IMR-90 (cell line): Measurements from ENCODE around the gene RNF40. TPM values are rescaled to one million over a fixed set of nuclear protein-coding genes. Genes with fewer than 3 reads are reported as not detected.

Experiments used
- ATAC-seq: fragments of 200-7000 bp; cut with Tn5 transposase; 2 replicates; pipeline ENCODE4 v1.9.1; 2020; ENCODE audit warnings: low read depth, mild to moderate bottlenecking, moderate library complexity
- BruUV-seq: library from RNA; stranded (reverse); fragments of 400-500 nt; replicated peaks from 2 replicates; lab custom pipeline; 2021; lab: Mats Ljungman, UMichigan
- CTCF ChIA-PET: fragments of 300-600 bp; formaldehyde crosslinking; extraction: SDS; loops from one replicate; lab custom pipeline; 2021; ENCODE audit warnings: antibody characterized with exemption; lab: Yijun Ruan, JAX
- POLR2A ChIA-PET: fragments of 300-600 bp; sonication (Branson Sonifier 250); formaldehyde crosslinking; loops from one replicate; lab custom pipeline; 2022; ENCODE audit warnings: antibody characterized with exemption; ENCODE audit not compliant: unreplicated experiment; lab: Charles Lee
- DNase-seq: peaks from one replicate; pipeline ENCODE4 v3.0.0; 2013
- H2AFZ ChIP-seq: replicated peaks from 2 replicates; pipeline ENCODE3; 2013; ENCODE audit warnings: low read length, mild to moderate bottlenecking; ENCODE audit not compliant: poor library complexity
- H2AK5ac ChIP-seq: 2 replicates; pipeline ENCODE4 v1.6.1; 2013; ENCODE audit warnings: low read depth, low read length, inconsistent platforms
- H2AK9ac ChIP-seq: replicated peaks from 2 replicates; pipeline ENCODE3; 2013; ENCODE audit warnings: mild to moderate bottlenecking, low read depth, low read length, moderate library complexity; ENCODE audit not compliant: poor library complexity
- H2BK120ac ChIP-seq: 2 replicates; pipeline ENCODE4 v1.6.1; 2013; ENCODE audit warnings: low read depth, low read length, inconsistent platforms
- H2BK15ac ChIP-seq: 3 replicates; pipeline ENCODE4 v1.6.1; 2013; ENCODE audit warnings: low read depth, low read length, inconsistent platforms
- H2BK20ac ChIP-seq: 2 replicates; pipeline ENCODE4 v1.6.1; 2013; ENCODE audit warnings: low read depth, mild to moderate bottlenecking, inconsistent platforms, low read length, moderate library complexity
- H2BK5ac ChIP-seq: 2 replicates; pipeline ENCODE4 v1.6.1; 2013; ENCODE audit warnings: mild to moderate bottlenecking, low read depth, low read length, inconsistent platforms; ENCODE audit not compliant: poor library complexity, severe bottlenecking
- H3K14ac ChIP-seq: replicated peaks from 2 replicates; pipeline ENCODE4 v1.6.1; 2013; ENCODE audit warnings: low read depth, low read length, inconsistent platforms
- H3K18ac ChIP-seq: 2 replicates; pipeline ENCODE4 v1.6.1; 2013; ENCODE audit warnings: low read depth, low read length, control low read depth
- H3K23ac ChIP-seq: 2 replicates; pipeline ENCODE4 v1.6.1; 2013; ENCODE audit warnings: low read depth, low read length, inconsistent platforms
- H3K27ac ChIP-seq: 2 replicates; pipeline ENCODE4 v1.5.1; 2013; ENCODE audit warnings: mild to moderate bottlenecking, control low read depth, low read length; ENCODE audit not compliant: insufficient read depth
- H3K27me3 ChIP-seq: 2 replicates; pipeline ENCODE4 v1.6.1; 2013; ENCODE audit warnings: low read length; ENCODE audit not compliant: control insufficient read depth, insufficient read depth
- H3K36me3 ChIP-seq: 2 replicates; pipeline ENCODE4 v1.6.1; 2013; ENCODE audit warnings: low read length, mixed read lengths; ENCODE audit not compliant: control insufficient read depth, insufficient read depth
- H3K4ac ChIP-seq: 2 replicates; pipeline ENCODE4 v1.6.1; 2013; ENCODE audit warnings: low read depth, low read length, inconsistent platforms
- H3K4me1 ChIP-seq: 2 replicates; pipeline ENCODE4 v1.6.1; 2013; ENCODE audit warnings: low read length, mixed read lengths; ENCODE audit not compliant: control insufficient read depth, insufficient read depth
- H3K4me2 ChIP-seq: 2 replicates; pipeline ENCODE4 v1.6.1; 2013; ENCODE audit warnings: low read depth, mild to moderate bottlenecking, control low read depth, low read length, moderate library complexity
- H3K4me3 ChIP-seq: 2 replicates; pipeline ENCODE4 v1.5.1; 2013; ENCODE audit warnings: low read depth, mild to moderate bottlenecking, control low read depth, low read length, moderate library complexity; ENCODE audit not compliant: insufficient read depth
- H3K56ac ChIP-seq: 2 replicates; pipeline ENCODE4 v1.6.1; 2013; ENCODE audit warnings: low read length, inconsistent platforms; ENCODE audit not compliant: insufficient read depth; ENCODE audit errors: extremely low read depth
- H3K79me1 ChIP-seq, 2 experiments: 2 replicates each; pipeline ENCODE4 v1.6.1; 2013; ENCODE audit warnings: low read length in 2 of 2, inconsistent platforms in 1 of 2, low read depth in 1 of 2
- H3K9ac ChIP-seq: 2 replicates; pipeline ENCODE4 v1.6.1; 2013; ENCODE audit warnings: low read depth, low read length, control low read depth
- H3K9me1 ChIP-seq: 2 replicates; pipeline ENCODE4 v1.6.1; 2013; ENCODE audit warnings: low read length, inconsistent platforms; ENCODE audit not compliant: insufficient read depth
- H3K9me3 ChIP-seq: 2 replicates; pipeline ENCODE4 v1.6.1; 2013; ENCODE audit warnings: low read length; ENCODE audit not compliant: control insufficient read depth, insufficient read depth
- H4K20me1 ChIP-seq: 2 replicates; pipeline ENCODE4 v1.6.1; 2013; ENCODE audit warnings: low read length, inconsistent platforms; ENCODE audit not compliant: insufficient read depth
- H4K5ac ChIP-seq: 2 replicates; pipeline ENCODE4 v1.6.1; 2013; ENCODE audit warnings: mild to moderate bottlenecking, low read depth, low read length, control low read depth
- H4K8ac ChIP-seq, 2 experiments: 2 replicates each; pipeline ENCODE4 v1.6.1; 2013; ENCODE audit warnings: low read depth in 2 of 2, low read length in 2 of 2, control low read depth in 1 of 2, inconsistent platforms in 1 of 2
- H4K91ac ChIP-seq: 2 replicates; pipeline ENCODE4 v1.6.1; 2013; ENCODE audit warnings: low read depth, low read length, inconsistent platforms; ENCODE audit not compliant: insufficient read depth
- BHLHE40 ChIP-seq: fragments of 150-350 bp; IDR thresholded peaks from 2 replicates; pipeline ENCODE4 v1.6.1; 2016; ENCODE audit warnings: mild to moderate bottlenecking, low read depth, low read length
- CEBPB ChIP-seq: IDR thresholded peaks from 2 replicates; pipeline ENCODE4 v1.6.1; 2012; ENCODE audit warnings: low read depth, low read length, improper control_type of control experiment
- CHD1 ChIP-seq: IDR thresholded peaks from 2 replicates; pipeline ENCODE4 v1.6.1; 2012; ENCODE audit warnings: low read depth, low read length, improper control_type of control experiment
- CTCF ChIP-seq: conservative IDR thresholded peaks from 2 replicates; pipeline ENCODE4 v1.5.1; 2012; ENCODE audit warnings: mild to moderate bottlenecking, low read depth, low read length, improper control_type of control experiment
- ELK1 ChIP-seq: fragments of 150-350 bp; IDR thresholded peaks from 2 replicates; pipeline ENCODE4 v1.6.1; 2016; ENCODE audit warnings: low read depth, mild to moderate bottlenecking, low read length, moderate library complexity, borderline replicate concordance
- FOS ChIP-seq: fragments of 150-350 bp; IDR thresholded peaks from 2 replicates; pipeline ENCODE4 v1.6.1; 2016; ENCODE audit warnings: low read depth, low read length
- MAZ ChIP-seq: IDR thresholded peaks from 2 replicates; pipeline ENCODE4 v1.6.1; 2012; ENCODE audit warnings: low read depth, mild to moderate bottlenecking, low read length, improper control_type of control experiment, moderate library complexity, borderline replicate concordance
- NFE2L2 ChIP-seq: fragments of 150-350 bp; IDR thresholded peaks from 2 replicates; pipeline ENCODE4 v1.6.1; 2016; ENCODE audit warnings: low read depth, mild to moderate bottlenecking, low read length
- POLR2A ChIP-seq: IDR thresholded peaks from 2 replicates; pipeline ENCODE4 v1.6.1; 2012; ENCODE audit warnings: mild to moderate bottlenecking, low read depth, low read length
- RAD21 ChIP-seq: IDR thresholded peaks from 2 replicates; pipeline ENCODE4 v1.6.1; 2012; ENCODE audit warnings: low read length, improper control_type of control experiment
- USF2 ChIP-seq: fragments of 150-350 bp; IDR thresholded peaks from 2 replicates; pipeline ENCODE4 v1.6.1; 2017; ENCODE audit warnings: mild to moderate bottlenecking, antibody characterized with exemption, low read length, low read depth
- WGBS, 2 experiments: methylation state at CpG; one replicate each; pipeline versions ENCODE4 v1.1.5 to v1.1.7; 2013; ENCODE audit warnings: missing lambda C conversion rate in 2 of 2; ENCODE audit not compliant: insufficient read length in 1 of 2; ENCODE audit errors: extremely low coverage in 2 of 2; 5-methylcytosine and 5-hydroxymethylcytosine counted together
- dilution Hi-C: fragments of 300-500 bp; cut with HindIII; formaldehyde crosslinking; loops from one replicate; pipeline ENCODE4 v1.14.3; 2018; ENCODE audit warnings: low sequenced_read_pairs; ENCODE audit not compliant: unreplicated experiment
- in situ Hi-C: fragments of 300-500 bp; cut with MboI; formaldehyde crosslinking; loops from 3 replicates; pipeline ENCODE4 v1.14.3; 2019; ENCODE audit warnings: low sequenced_read_pairs, inconsistent platforms, mixed read lengths
- intact Hi-C: fragments of 100-400 bp; cut with micrococcal nuclease; formaldehyde crosslinking; loops from 2 replicates; pipeline ENCODE4 v1.10.0; 2022
- polyA plus RNA-seq, 3 experiments: library from polyadenylated mRNA; depleted of rRNA; stranded (reverse); fragments of >200 nt; gene quantifications; 2 replicates each; pipeline ENCODE4 v1.2.3, GENCODE V29; 2012; ENCODE audit warnings: low replicate concordance in 1 of 3
- total RNA-seq: library from RNA; depleted of rRNA; stranded (reverse); fragments of >200 nt; gene quantifications from 2 replicates; pipeline ENCODE4 v1.2.3, GENCODE V29; 2012

RNF40 gene
- total and polyA plus RNA-seq, 2 of the 4 experiments (the other 2 are of a cell fraction): 46.7 to 72.4 TPM

- no peak for TF ChIP-seq CEBPB
These were observed 15.6 kb downstream of the RNF40 start (continued) for GRCh38 chr16:30777591-30778297.

GRCh38 chr16:30778549-30779244, 16.6 kb downstream of the RNF40 start:
- H3K4me3 ChIP-seq: no peak overlapping the region
- peaks cover 15 to 63% of the 10 kb centered on the region in 2 experiments for H3K79me1 ChIP-seq
- no peak overlapping the region for H2BK20ac ChIP-seq
- no peak overlapping the region for H2BK15ac ChIP-seq
- no peak overlapping the region for H2BK5ac ChIP-seq
- H3K18ac ChIP-seq: no peak overlapping the region
- no peak overlapping the region; the same call in 1 of the 2 replicates for H4K5ac ChIP-seq
- no TSS peak for BruUV-seq
- ChIA-PET CTCF (no interaction called here), POLR2A (no interaction called here)
- peak overlapping the region; percentile 52 for H2AK9ac ChIP-seq
- H3K14ac ChIP-seq: no peak overlapping the region
- no peak overlapping the region for H3K9ac ChIP-seq
- H3K9me3 ChIP-seq: no peaks in the 10 kb centered on the region
- in situ Hi-C loops (no loop called here), intact Hi-C loops (no loop called here), dilution Hi-C loops (no loop called here)
- peak overlapping the region; percentile 52 for H2AFZ ChIP-seq
- no peak overlapping the region for H2BK120ac ChIP-seq
- H4K20me1 ChIP-seq: peaks cover 4% of the 10 kb centered on the region
- 0 out of 2 replicates have a peak overlapping the region, but pooled peaks have one; percentile 8 for H3K27ac ChIP-seq
- ATAC-seq (peak; percentile 34), DNase-seq (peak; percentile 22)
- H2AK5ac ChIP-seq: 0 out of 2 replicates have a peak overlapping the region, but pooled peaks have one; percentile 30
- WGBS, 2 experiments: 76% methylated on average over 5 of the region's 14 CpGs; no CpG with 5 or more reads in 1 of the 2 experiments
- peaks cover 13% of the 10 kb centered on the region for H3K4me1 ChIP-seq
- H3K36me3 ChIP-seq: peaks cover 44% of the 10 kb centered on the region
- H3K23ac ChIP-seq: peak overlapping the region; percentile 47; the same call in 1 of the 2 replicates
- H3K56ac ChIP-seq: no peak overlapping the region
- peaks cover 32% of the 10 kb centered on the region; the same call in 1 of the 2 replicates for H3K9me1 ChIP-seq
- H3K4me2 ChIP-seq: no peak overlapping the region
- no peaks in the 10 kb centered on the region for H3K27me3 ChIP-seq
- no peak overlapping the region for H4K8ac ChIP-seq
- H3K4ac ChIP-seq: no peak overlapping the region
- no peak overlapping the region for H4K91ac ChIP-seq
- TF ChIP-seq MAZ (no peak), USF2 (no peak), RAD21 (no peak), FOS (no peak), CTCF (no peak), BHLHE40 (no peak), NFE2L2 (no peak), CHD1 (no peak), POLR2A (no peak), ELK1 (no peak)
